Epithelial cell of esophagus (primary cell): ENCODE results near the gene PARN.

Experiments used
- DNase-seq: peaks from one replicate; pipeline ENCODE4 v3.0.0; 2010; ENCODE audit warnings: low read depth
- H3K4me3 ChIP-seq: 2 replicates; pipeline ENCODE4 v1.5.1; 2011; ENCODE audit warnings: mild to moderate bottlenecking, low read length, control low read depth
- CTCF ChIP-seq: IDR thresholded peaks from 2 replicates; pipeline ENCODE4 v1.5.1; 2011; ENCODE audit warnings: low read depth, mild to moderate bottlenecking, low read length, control low read depth, inconsistent platforms; ENCODE audit not compliant: insufficient read depth; ENCODE audit errors: missing control alignments

Gene PARN

GRCh38 chr16:14609716-14610115 is 20.3 kb downstream of the PARN start:
- no peak overlapping the region for H3K4me3 ChIP-seq
- no peak for TF ChIP-seq CTCF
- no peak for DNase-seq

- no peak overlapping the region for H3K4me3 ChIP-seq
- no peak for TF ChIP-seq CTCF
- no peak for DNase-seq
Measured at GRCh38 chr16:14608604-14609003, 21.5 kb downstream of the PARN start.

GRCh38 chr16:14608111-14608566 is 21.9 kb downstream of the PARN start:
- H3K4me3 ChIP-seq: no peak overlapping the region
- DNase-seq: no peak
- no peak for TF ChIP-seq CTCF

- no peak overlapping the region for H3K4me3 ChIP-seq
- no peak for DNase-seq
- no peak for TF ChIP-seq CTCF
Measured at GRCh38 chr16:14606102-14606501, 24.0 kb downstream of the PARN start.

GRCh38 chr16:14602443-14602963 is 27.6 kb downstream of the PARN start:
- DNase-seq: no peak
- no peak overlapping the region for H3K4me3 ChIP-seq
- no peak for TF ChIP-seq CTCF

GRCh38 chr16:14600164-14600563 is 29.9 kb downstream of the PARN start:
- DNase-seq: peak; percentile 36
- no peak overlapping the region for H3K4me3 ChIP-seq
- TF ChIP-seq CTCF: peak; percentile 43

- no peak for TF ChIP-seq CTCF
- DNase-seq: no peak
- H3K4me3 ChIP-seq: no peak overlapping the region
Measured at GRCh38 chr16:14586637-14587305, 43.3 kb downstream of the PARN start.
